GM10847 (cell line): ENCODE results near the gene KDM6B.

ENCODE experiments used
- POLR2A ChIP-seq: IDR thresholded peaks from 2 replicates; pipeline ENCODE4 v1.6.1; 2011; ENCODE audit not compliant: insufficient read length; ENCODE audit errors: extremely low read depth

Gene KDM6B

GRCh38 chr17:7843536-7844291 lies 9.7 kb downstream of the KDM6B start:
- peak; percentile 57 for TF ChIP-seq POLR2A

GRCh38 chr17:7844292-7845154 lies 10.5 kb downstream of the KDM6B start:
- no peak for TF ChIP-seq POLR2A

- TF ChIP-seq POLR2A, result no peak
Observed at GRCh38 chr17:7845359-7846062, 11.5 kb downstream of the KDM6B start.

- no peak for TF ChIP-seq POLR2A
Observed at GRCh38 chr17:7846063-7846735, 12.2 kb downstream of the KDM6B start.

GRCh38 chr17:7846765-7847661 lies 13.0 kb downstream of the KDM6B start:
- no peak for TF ChIP-seq POLR2A

- no peak for TF ChIP-seq POLR2A
Observed at GRCh38 chr17:7848131-7848579, 14.1 kb downstream of the KDM6B start.

- no peak for TF ChIP-seq POLR2A
Observed at GRCh38 chr17:7848739-7849129, 14.7 kb downstream of the KDM6B start.

GRCh38 chr17:7849130-7849750 lies 15.2 kb downstream of the KDM6B start:
- no peak for TF ChIP-seq POLR2A

GRCh38 chr17:7849751-7850504 lies 15.9 kb downstream of the KDM6B start:
- no peak for TF ChIP-seq POLR2A

GRCh38 chr17:7850701-7851437 lies 16.9 kb downstream of the KDM6B start:
- no peak for TF ChIP-seq POLR2A

- peak; percentile 64 for TF ChIP-seq POLR2A
Observed at GRCh38 chr17:7851438-7852261, 17.6 kb downstream of the KDM6B start.

- no peak for TF ChIP-seq POLR2A
Observed at GRCh38 chr17:7852262-7852670, 18.2 kb downstream of the KDM6B start.
